HG03095 (cell line): ENCODE data around the gene ELOVL2.

ENCODE experiments used
- ATAC-seq: cut with Tn5 transposase; IDR thresholded peaks from one replicate; pipeline ENCODE4 v1.9.1; 2021; ENCODE audit warnings: moderate library complexity; ENCODE audit not compliant: unreplicated experiment

ELOVL2 gene

DNA sequence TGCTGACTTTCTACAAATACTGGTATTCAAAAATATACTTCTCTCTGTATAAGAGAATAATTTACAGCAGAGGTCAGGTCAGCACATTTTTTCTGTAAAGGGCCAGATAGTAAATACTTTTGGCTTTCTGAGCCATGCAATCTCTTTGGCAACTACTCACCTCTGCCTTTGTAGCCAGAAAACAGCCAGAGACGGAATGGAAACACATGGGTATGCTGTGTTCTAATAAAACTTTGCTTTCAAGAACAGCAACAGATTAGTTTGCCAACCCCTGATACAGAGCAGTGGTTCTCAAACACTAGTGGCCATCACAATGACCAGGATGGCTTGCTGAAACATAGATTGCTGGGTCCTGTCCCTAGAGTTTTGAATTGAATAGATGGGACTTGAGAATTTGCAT, 111.0 kb downstream of the ELOVL2 start:
- ATAC-seq = no peak
